Nephron progenitor cell (in vitro differentiated cells): ENCODE results near the gene RAB28.
A peak's percentile ranks its signal among the peaks of the same experiment; 100 is the strongest.
"Not testable (repeated sequence)": the region's sequence is repeated elsewhere in the genome, so short reads cannot be mapped to it uniquely, and the experiment has no call there.

Experiments
- DNase-seq: peaks from one replicate; pipeline ENCODE4 v3.0.0; 2021
- H3K27ac Mint-ChIP-seq: 2 replicates; pipeline ENCODE4 v1.8.0; 2021; ENCODE audit warnings: mild to moderate bottlenecking, moderate library complexity, mixed read lengths
- H3K27me3 Mint-ChIP-seq: 2 replicates; pipeline ENCODE4 v1.8.0; 2021; ENCODE audit warnings: mild to moderate bottlenecking, low read depth, mixed read lengths; ENCODE audit not compliant: poor library complexity
- H3K36me3 Mint-ChIP-seq: 2 replicates; pipeline ENCODE4 v1.8.0; 2021; ENCODE audit warnings: low read depth, mixed read lengths
- H3K4me1 Mint-ChIP-seq: 2 replicates; pipeline ENCODE4 v1.8.0; 2021; ENCODE audit warnings: mixed read lengths
- H3K4me3 Mint-ChIP-seq: 2 replicates; pipeline ENCODE4 v1.8.0; 2021; ENCODE audit warnings: mild to moderate bottlenecking, moderate library complexity, mixed read lengths
- H3K9me3 Mint-ChIP-seq: 2 replicates; pipeline ENCODE4 v1.8.0; 2021; ENCODE audit warnings: mild to moderate bottlenecking, moderate library complexity, mixed read lengths
- TF ChIP-seq, protein P1 (sequence below): fragments of 200-600 bp; sonication (generic); IDR thresholded peaks from 2 replicates; pipeline ENCODE4 v1.5.0; 2021; ENCODE audit warnings: antibody characterized with exemption

Gene RAB28

DNA sequence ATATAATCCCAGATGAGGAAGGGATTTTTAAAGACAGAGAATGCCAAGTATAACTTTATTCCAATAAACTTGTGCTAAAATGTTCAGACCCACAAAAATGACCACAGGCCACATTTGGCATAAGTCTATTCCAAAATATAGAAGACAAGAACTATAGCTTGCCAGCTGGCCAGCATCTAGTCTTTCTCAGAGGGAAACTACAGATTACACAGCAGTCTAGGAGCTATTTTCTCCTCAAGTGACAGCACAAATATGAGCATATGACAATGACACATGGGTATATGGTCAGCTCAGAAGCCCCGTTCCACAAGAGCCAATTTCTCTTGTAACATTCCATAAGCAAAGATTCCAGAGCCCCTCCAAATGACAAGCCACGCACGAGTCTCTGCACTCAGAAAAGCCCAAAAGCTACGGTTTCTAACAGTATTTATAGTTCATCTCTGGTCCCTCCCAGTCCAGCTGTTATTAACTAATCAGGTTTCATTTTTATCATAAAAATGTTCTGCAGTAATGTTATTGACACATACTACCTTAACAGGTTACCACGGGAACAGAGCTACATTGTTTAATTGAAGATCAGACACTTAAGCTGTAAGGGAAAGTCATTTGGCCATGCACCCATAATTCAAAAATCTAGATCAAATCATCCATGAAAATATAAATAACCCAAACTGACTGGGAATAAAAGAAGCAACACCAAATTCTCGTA, 70.3 kb downstream of the RAB28 start:
- no peak for DNase-seq
- H3K27me3 Mint-ChIP-seq = peaks cover 7% of the 10 kb centered on the region
- H3K9me3 Mint-ChIP-seq = peaks cover 28% of the 10 kb centered on the region
- H3K27ac Mint-ChIP-seq = no peak overlapping the region
- H3K4me3 Mint-ChIP-seq = no peak overlapping the region
- peaks cover 14% of the 10 kb centered on the region for H3K4me1 Mint-ChIP-seq
- H3K36me3 Mint-ChIP-seq = peaks cover 53% of the 10 kb centered on the region
- TF ChIP-seq, protein P1, sequence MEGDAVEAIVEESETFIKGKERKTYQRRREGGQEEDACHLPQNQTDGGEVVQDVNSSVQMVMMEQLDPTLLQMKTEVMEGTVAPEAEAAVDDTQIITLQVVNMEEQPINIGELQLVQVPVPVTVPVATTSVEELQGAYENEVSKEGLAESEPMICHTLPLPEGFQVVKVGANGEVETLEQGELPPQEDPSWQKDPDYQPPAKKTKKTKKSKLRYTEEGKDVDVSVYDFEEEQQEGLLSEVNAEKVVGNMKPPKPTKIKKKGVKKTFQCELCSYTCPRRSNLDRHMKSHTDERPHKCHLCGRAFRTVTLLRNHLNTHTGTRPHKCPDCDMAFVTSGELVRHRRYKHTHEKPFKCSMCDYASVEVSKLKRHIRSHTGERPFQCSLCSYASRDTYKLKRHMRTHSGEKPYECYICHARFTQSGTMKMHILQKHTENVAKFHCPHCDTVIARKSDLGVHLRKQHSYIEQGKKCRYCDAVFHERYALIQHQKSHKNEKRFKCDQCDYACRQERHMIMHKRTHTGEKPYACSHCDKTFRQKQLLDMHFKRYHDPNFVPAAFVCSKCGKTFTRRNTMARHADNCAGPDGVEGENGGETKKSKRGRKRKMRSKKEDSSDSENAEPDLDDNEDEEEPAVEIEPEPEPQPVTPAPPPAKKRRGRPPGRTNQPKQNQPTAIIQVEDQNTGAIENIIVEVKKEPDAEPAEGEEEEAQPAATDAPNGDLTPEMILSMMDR = no peak

DNA sequence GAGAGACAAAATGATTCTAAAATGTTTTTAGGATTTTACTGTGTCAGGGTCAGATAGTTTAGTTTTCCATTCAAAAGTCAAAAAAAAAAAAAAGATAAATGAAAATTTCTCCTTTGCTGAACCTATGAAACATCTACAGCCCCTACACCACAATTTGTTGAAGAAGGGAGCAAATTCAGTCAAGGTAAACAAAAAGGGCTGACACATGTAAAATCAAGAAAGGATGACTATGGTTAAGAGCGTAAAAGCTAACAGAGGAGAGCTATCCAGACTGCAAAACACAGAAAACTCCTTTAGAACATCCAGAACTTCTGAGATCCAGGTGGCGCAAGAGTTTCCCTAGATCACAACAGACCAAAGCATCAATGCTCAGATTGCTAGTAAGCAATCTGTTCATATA, 72.2 kb downstream of the RAB28 start:
- Mint-ChIP-seq H3K27me3 (peaks cover 7% of the 10 kb centered on the region), H3K27ac (peak overlapping the region; percentile 14), H3K4me3 (no peak overlapping the region)

DNA sequence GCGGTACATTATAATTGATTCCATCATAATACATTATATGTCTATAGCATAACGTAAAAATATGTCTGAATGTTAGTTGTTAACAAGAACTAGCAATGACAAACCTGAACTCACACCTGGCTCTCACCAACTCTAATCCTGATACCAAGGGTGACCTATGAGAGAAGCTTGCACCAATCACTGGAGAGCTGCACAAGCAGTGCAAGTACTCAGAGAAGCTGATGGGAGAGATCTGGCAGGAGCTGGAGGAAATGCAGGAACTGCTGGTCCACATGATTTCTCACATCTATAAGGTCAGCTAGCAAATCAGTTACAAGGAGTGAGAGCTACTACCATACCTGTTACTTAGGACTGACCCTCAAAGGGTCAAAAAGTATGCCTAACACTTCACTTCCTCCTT, 74.8 kb downstream of the RAB28 start:
- peaks cover 20% of the 10 kb centered on the region for H3K9me3 Mint-ChIP-seq
- no peak overlapping the region for H3K4me3 Mint-ChIP-seq
- TF ChIP-seq, protein P1 = no peak
- H3K36me3 Mint-ChIP-seq = peaks cover 48% of the 10 kb centered on the region
- peaks cover 7% of the 10 kb centered on the region for H3K27me3 Mint-ChIP-seq
- no peak overlapping the region for H3K27ac Mint-ChIP-seq
- H3K4me1 Mint-ChIP-seq = peaks cover 8% of the 10 kb centered on the region
- no peak for DNase-seq

More for the DNA sequence above, 72.2 kb downstream of the RAB28 start:
- TF ChIP-seq, protein P1 = no peak
- H3K4me1 Mint-ChIP-seq = peaks cover 14% of the 10 kb centered on the region
- peaks cover 50% of the 10 kb centered on the region for H3K36me3 Mint-ChIP-seq
- DNase-seq = no peak
- H3K9me3 Mint-ChIP-seq = peaks cover 25% of the 10 kb centered on the region

DNA sequence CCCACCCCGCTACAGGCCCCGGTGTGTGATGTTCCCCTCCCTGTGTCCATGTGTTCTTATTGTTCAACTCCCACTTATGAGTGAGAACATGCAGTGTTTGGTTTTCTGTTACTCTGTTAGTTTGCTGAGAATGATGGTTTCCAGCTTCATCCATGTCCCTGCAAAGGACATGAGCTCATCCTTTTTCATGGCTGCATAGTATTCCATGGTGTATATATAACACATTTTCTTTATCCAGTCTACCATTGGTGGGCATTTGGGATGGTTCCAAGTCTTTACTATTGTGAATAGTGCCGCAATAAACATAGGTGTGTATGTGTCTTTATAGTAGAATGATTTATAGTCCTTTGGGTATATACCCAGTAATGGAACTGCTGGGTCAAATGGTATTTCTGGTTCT, 78.0 kb downstream of the RAB28 start:
- not testable (repeated sequence) for H3K27me3 Mint-ChIP-seq, H3K27ac Mint-ChIP-seq, H3K4me3 Mint-ChIP-seq, DNase-seq, H3K4me1 Mint-ChIP-seq
- peaks cover 48% of the 10 kb centered on the region for H3K36me3 Mint-ChIP-seq
- peaks cover 20% of the 10 kb centered on the region for H3K9me3 Mint-ChIP-seq

DNA sequence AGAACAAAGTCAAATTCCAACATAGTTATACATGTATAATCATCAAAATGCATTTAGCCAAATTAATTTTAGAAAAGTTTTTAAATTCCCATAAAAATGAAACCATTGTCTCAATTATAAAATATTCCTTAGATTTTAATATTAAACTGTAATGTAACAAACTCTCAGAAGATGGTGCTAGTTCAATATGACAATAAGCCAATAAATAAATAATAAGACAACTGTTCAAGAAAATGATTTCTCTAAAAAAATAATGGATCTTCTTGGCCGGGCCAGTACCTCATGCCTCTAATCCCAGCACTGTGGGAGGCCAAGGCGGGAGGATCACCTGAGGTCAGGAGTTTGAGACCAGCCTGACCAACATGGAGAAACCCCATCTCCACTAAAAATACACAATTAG, 80.3 kb downstream of the RAB28 start:
- Mint-ChIP-seq H3K27ac (no peak overlapping the region), H3K9me3 (peaks cover 20% of the 10 kb centered on the region), H3K36me3 (peaks cover 26% of the 10 kb centered on the region), H3K27me3 (no peaks in the 10 kb centered on the region), H3K4me1 (no peaks in the 10 kb centered on the region), H3K4me3 (no peak overlapping the region)
- DNase-seq = no peak
- TF ChIP-seq, protein P1 = no peak

DNA sequence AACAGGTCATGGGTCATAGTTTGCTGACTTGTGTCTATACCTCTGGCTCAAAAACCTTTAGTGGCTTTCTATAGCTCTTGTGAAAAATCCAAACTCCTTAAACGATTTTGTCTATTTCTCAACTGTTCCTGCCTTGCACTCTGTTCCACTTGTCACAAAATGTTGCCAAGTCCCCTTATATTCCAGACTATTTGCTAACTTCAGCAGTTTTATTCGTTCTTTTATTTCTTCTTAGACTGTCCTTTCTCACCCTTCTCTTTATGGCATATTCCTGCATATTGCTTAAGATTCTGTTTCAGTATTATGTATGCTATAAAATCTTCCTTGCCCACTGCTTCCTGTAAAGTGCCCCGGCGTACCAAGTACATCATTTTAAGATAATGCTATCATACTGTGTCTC, 80.8 kb downstream of the RAB28 start:
- H3K27me3 Mint-ChIP-seq = no peaks in the 10 kb centered on the region
- no peak for DNase-seq
- H3K9me3 Mint-ChIP-seq = peaks cover 20% of the 10 kb centered on the region
- peak overlapping the region; percentile 12 for H3K27ac Mint-ChIP-seq
- no peaks in the 10 kb centered on the region for H3K4me1 Mint-ChIP-seq
- TF ChIP-seq, protein P1 = no peak
- peaks cover 24% of the 10 kb centered on the region for H3K36me3 Mint-ChIP-seq
- no peak overlapping the region for H3K4me3 Mint-ChIP-seq
